Lower leg skin (tissue), 4 donors: ENCODE measurements around the gene CCDC57. TPM values are rescaled to one million over a fixed set of nuclear protein-coding genes. Genes with fewer than 3 reads are reported as not detected.

Experiments
- DNase-seq, 2 donors: peaks; one replicate each; pipeline ENCODE4 v3.0.0-alpha.2; 2019; ENCODE audit warnings: low spot score in 2 of 2
- H3K4me3 ChIP-seq: fragments of 200-600 bp; sonication (generic); 2 replicates; pipeline ENCODE4 v1.5.1; 2017; ENCODE audit warnings: mild to moderate bottlenecking, low read depth; ENCODE audit not compliant: poor library complexity, severe bottlenecking
- CTCF ChIP-seq, 3 donors: fragments of 450-650 bp; IDR thresholded peaks; one replicate each; pipeline ENCODE4 v1.5.1; 2016; ENCODE audit warnings: antibody characterized with exemption in 3 of 3, mild to moderate bottlenecking in 3 of 3, moderate library complexity in 2 of 3
- POLR2A ChIP-seq, 2 donors: fragments of 450-650 bp; IDR thresholded peaks; one replicate each; pipeline ENCODE4 v1.6.1; 2016 to 2017; ENCODE audit warnings: antibody characterized with exemption in 2 of 2, mild to moderate bottlenecking in 1 of 2, moderate library complexity in 1 of 2
- WGBS, 2 donors: methylation state at CpG; one replicate each; pipeline ENCODE4 v1.1.5; 2018; 5-methylcytosine and 5-hydroxymethylcytosine counted together
- intact Hi-C: fragments of 100-400 bp; cut with DNase I; formaldehyde crosslinking; loops from one replicate; pipeline ENCODE4 v1.15.0; 2023; ENCODE audit warnings: low total_unique reads
- total RNA-seq, 4 donors: library from RNA; depleted of rRNA; stranded (reverse); fragments of >200 nt; gene quantifications; one replicate each; pipeline ENCODE4 v1.1.0, GENCODE V29; 2016

Gene CCDC57
- total RNA-seq, 4 donors from 2014 or later: 16.0 to 33.5 (median 31.5) TPM

- intact Hi-C loops: no loop called here
- TF ChIP-seq CTCF (IDR thresholded peaks at IDR 0.05) (no peak), POLR2A (IDR thresholded peaks at IDR 0.05) (no peak)
- H3K4me3 ChIP-seq: no peak overlapping the region
- no peak for DNase-seq
- 91 to 94% methylated on average over 10 of the region's 10 CpGs for WGBS, 2 donors
Observed at GRCh38 chr17:82179946-82180475, 32.6 kb downstream of the CCDC57 start.

- DNase-seq: no peak
- intact Hi-C loops: no loop called here
- TF ChIP-seq POLR2A (IDR thresholded peaks at IDR 0.05) (no peak), CTCF (IDR thresholded peaks at IDR 0.05) (no peak)
- WGBS, 2 donors: 80 to 94% methylated on average over 13 of the region's 13 CpGs
- no peak overlapping the region for H3K4me3 ChIP-seq
Observed at GRCh38 chr17:82179412-82179811, 33.2 kb downstream of the CCDC57 start.

- H3K4me3 ChIP-seq: no peak overlapping the region
- DNase-seq: no peak
- intact Hi-C loops: no loop called here
- TF ChIP-seq POLR2A (IDR thresholded peaks at IDR 0.05) (no peak), CTCF (IDR thresholded peaks at IDR 0.05) (no peak)
- WGBS, 2 donors: 83 to 85% methylated on average over 22 to 24 of the region's 24 CpGs
Observed at GRCh38 chr17:82178499-82179261, 34.0 kb downstream of the CCDC57 start.

GRCh38 chr17:82177761-82178498, 34.7 kb downstream of the CCDC57 start:
- H3K4me3 ChIP-seq: no peak overlapping the region
- no peak for TF ChIP-seq POLR2A (IDR thresholded peaks at IDR 0.05)
- no peak for TF ChIP-seq CTCF (IDR thresholded peaks at IDR 0.05)
- intact Hi-C loops: no loop called here
- no peak for DNase-seq
- 90 to 94% methylated on average over 13 of the region's 13 CpGs for WGBS, 2 donors

- no peak for DNase-seq
- TF ChIP-seq CTCF (IDR thresholded peaks at IDR 0.05) (no peak), POLR2A (IDR thresholded peaks at IDR 0.05) (no peak)
- intact Hi-C loops: no loop called here
- no peak overlapping the region for H3K4me3 ChIP-seq
- WGBS, 2 donors: 91 to 92% methylated on average over 11 of the region's 11 CpGs
Observed at GRCh38 chr17:82177276-82177675, 35.4 kb downstream of the CCDC57 start.
